Endometrial microvascular endothelial cells (primary cell): ENCODE data around the gene GNRH2. TPM values are rescaled to one million over a fixed set of nuclear protein-coding genes. Genes with fewer than 3 reads are reported as not detected.
"Not testable (repeated sequence)": the region's sequence is repeated elsewhere in the genome, so short reads cannot be mapped to it uniquely, and the experiment has no call there.

Experiments
- in situ Hi-C: cut with HindIII; loops from 2 replicates; pipeline ENCODE4 v1.10.0; 2017; ENCODE audit warnings: low sequenced_read_pairs, low pct_unique_long_range_greater_than_20kb; ENCODE audit errors: inconsistent ontology term
- total RNA-seq: library from RNA; depleted of rRNA; stranded (reverse); fragments of >200 nt; gene quantifications from one replicate; pipeline ENCODE4 v1.2.3, GENCODE V29; 2015; ENCODE audit errors: inconsistent ontology term

GNRH2 gene
- total RNA-seq, 1 donor from 2014 or later: not detected

GRCh38 chr20:3039426-3039825 lies 4.0 kb upstream of the GNRH2 start:
- in situ Hi-C loops: no loop called here

- in situ Hi-C loops: no loop called here
Measured at GRCh38 chr20:3040086-3040485, 3.3 kb upstream of the GNRH2 start.

GRCh38 chr20:3041854-3042409 lies 1.5 kb upstream of the GNRH2 start:
- in situ Hi-C loops: no loop called here

GRCh38 chr20:3042625-3043024 lies 797 bp upstream of the GNRH2 start:
- in situ Hi-C loops: no loop called here

- in situ Hi-C loops: no loop called here
Measured at GRCh38 chr20:3044336-3044965, 1.0 kb downstream of the GNRH2 start.

GRCh38 chr20:3045042-3045815 lies 1.8 kb downstream of the GNRH2 start:
- in situ Hi-C loops: no loop called here

- in situ Hi-C loops: no loop called here
Measured at GRCh38 chr20:3045816-3046676, 2.6 kb downstream of the GNRH2 start, which contains the start of gene MRPS26. Gene MRPS26, plus strand, starts transcription at chr20:3046052. Its CDS starts 17 bp downstream, at chr20:3046069.

DNA sequence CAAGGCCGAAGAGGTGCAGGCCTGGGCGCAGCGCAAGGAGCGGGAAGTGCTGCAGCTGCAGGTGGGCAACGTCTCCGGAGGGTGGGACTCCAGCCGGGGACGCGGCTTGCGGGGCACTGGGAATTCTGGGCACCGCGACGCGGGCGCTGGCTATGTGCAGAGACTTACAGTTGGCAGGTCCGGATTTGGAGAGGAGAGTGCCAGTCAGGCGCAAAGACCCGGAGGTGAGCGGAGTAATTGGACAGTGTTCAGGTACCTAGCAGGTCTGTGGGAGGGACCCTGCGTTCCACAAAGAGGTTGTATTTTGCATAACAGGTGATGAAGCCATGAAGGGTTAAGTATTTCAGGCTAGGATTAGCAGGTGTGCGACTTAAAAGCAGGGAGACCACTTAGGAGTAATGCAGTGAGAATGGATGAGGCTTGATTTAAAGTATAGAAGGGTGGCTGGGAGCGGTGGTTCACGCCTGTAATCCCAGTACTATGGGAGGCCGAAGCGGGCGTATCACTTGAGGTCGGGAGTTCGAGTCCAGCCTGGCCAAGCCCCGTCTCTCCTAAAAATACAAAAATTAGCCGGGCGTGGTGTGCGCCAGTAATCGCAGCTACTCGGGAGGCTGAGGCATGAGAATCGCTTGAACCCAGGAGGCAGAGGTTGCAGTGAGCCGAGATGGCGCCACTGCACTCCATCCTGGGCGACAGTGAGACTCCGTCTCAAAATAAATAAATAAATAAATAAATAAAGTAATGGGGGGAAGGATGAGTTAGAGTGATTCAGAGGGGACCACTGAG lies 3.4 kb downstream of the GNRH2 start:
- in situ Hi-C loops: no loop called here

DNA sequence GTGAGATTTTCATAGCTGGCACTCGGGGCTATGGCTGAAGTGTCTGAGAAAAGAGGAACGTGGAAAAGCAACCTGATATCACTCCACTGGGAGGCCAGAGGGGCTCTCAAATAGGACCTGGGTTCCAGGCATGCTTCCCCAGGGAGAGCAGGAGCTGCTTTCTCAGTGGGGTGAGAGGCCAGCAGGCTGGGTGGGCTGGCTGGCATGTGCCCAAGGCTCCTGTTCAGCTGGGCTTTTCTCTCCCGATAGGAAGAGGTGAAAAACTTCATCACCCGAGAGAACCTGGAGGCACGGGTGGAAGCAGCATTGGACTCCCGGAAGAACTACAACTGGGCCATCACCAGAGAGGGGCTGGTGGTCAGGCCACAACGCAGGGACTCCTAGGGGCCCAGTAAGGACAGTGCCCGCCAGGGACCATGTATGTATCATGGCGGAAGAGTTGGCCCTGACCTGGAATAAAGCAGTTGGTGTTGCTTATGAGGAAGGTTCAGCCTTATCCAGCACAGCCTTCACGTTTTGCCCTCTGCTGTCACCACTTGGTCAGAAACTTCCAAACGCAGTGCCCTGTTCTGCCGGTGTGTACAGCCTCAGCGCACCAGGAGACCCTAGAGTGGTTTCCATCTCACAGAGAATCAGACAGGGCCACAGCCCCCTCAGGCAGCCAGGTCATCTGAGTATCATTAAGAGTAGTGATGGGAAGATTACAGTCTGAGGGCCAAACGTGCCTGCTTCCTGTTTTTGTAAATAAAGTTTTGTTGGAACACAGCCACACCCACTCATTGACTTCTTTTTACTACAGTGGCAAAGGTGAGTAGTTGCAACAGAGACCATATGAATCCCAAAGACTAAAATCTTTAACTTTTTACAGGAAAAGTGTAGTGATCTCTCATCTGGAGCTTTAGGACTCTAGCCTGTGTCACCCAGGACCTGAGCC lies 4.3 kb downstream of the GNRH2 start:
- in situ Hi-C loops: no loop called here

DNA sequence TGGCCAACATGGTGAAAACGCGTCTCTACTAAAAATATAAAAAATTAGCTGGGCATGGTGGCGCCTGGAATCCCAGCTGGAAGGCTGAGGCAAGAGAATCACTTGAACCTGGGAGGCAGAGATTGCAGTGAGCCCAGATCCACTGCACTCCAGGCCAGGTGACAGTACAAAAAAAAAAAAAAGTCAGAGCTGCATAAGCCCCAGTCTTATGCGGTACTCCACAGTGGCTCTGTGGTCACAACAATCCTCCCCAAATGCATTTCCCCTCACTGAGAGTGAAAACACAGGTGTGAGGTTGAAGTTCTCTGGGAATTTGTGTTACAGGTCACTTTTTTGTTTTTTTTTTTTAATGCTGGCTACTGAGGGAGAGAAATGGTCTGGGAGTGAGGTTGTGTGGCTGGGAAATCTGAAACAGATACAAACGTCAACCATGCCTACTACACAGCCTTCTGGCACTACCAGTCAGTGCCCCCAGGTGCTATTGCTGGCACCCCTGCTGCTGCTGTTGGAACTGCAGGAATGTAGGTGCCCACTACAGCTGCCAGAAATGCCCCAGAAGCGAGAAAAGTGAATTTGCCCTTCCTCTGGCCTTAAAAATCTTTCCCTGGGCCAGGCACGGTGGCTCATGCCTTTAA lies 8.1 kb downstream of the GNRH2 start:
- in situ Hi-C loops: no loop called here

DNA sequence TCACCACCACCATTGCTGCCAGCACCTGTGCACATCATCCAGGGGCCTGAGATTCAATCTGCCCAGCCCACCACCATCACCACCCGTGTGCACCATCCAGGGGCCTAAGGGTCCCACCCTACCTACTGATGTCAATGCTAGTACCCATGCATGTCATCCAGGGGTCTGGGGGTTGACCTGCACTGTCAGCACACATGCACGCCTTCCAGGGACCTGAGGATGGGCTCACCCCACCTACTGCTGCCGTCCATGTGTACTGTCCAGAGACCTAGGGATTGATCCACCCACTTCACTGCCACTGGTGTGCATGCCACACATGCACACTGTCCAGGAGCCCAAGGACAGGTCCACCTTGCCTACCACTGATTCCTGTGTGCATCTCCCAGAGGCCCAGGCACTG lies 16.1 kb downstream of the GNRH2 start:
- in situ Hi-C loops: no loop called here

DNA sequence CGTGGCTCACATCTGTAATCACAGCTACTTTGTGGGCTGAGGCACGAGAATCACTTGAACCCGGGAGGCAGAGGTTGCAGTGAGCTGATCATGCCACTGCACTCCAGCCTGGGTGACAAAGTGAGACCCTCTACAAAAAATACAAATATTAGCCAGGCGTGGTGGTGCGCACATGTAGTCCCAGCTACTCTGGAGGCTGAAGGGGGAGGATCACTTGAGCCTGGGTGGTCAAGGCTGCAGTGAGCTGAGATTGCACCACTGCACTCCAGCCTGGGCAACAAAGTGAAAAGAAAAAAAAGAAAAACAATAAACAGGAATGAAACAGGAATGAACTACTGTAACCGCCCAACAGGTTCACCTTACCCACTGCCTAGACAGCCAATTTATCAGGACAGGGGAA lies 20.7 kb downstream of the GNRH2 start:
- in situ Hi-C loops: not testable (repeated sequence)

DNA sequence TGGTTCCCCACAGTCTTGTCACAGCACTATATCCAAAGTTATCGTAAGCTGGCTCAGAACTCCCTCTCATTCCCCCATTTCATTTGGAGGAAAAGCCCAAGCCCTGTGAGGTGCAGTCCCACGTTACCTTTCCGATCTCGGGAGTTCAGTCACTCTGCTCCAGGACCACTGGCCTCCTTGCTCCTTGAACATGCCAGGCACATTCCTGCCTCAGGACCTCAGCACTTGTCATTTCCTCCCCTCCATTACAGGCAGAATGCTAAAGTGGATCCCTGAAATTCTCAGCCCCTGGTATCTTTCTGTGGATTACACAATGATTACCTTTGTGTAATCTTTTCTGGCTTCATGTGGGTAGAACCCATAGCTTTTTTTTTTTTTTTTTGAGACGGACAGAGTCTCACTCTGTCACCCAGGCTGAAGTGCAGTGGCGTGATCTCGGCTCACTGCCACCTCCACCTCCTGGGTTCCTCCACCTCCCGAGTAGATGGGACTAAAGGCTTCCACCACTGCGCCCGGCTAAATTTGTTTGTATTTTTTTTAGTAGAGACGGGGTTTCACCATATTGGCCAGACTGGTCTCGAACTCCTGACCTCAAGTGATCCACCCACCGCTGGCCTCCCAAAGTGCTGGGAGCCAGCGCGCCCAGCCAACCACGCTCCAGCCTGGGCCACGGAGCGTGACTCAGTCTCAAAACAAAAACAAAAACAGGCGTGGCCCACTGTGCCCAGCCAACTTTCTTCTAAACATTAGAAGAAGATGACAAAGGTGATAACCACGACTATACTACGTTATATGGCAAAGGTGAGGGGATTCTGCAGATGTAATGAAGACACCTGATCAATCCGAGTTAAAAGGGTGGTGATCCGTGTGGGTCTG lies 24.0 kb downstream of the GNRH2 start:
- in situ Hi-C loops: no loop called here

DNA sequence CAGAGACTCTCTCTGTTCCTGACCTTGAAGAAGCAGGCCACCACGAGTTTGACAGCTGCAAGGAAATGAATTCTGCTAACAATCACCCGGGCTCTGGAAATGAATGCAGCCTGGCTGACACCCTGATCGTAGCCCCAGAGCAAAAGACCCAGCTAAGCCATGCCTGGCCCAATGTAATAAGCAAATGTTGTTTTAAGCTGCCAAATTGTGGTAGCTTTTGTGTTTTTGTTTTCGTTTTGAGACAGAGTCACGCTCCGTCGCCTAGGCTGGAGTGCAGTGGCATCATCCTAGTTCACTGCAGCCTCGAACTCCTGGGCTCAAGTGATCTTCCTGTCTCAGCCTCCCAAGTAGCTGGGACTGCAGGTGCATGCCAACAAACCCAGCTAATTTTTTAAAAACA lies 24.7 kb downstream of the GNRH2 start:
- in situ Hi-C loops: no loop called here

GRCh38 chr20:3068986-3069900 lies 25.8 kb downstream of the GNRH2 start:
- in situ Hi-C loops: no loop called here
